Mucosa of rectum (tissue), 2 donors: ENCODE data around the gene SLC26A1.
A peak's percentile ranks its signal among the peaks of the same experiment; 100 is the strongest.

Experiments
- H3K27ac ChIP-seq, 2 donors: one replicate each; pipeline ENCODE4 v1.7.0; 2013; ENCODE audit warnings: inconsistent platforms in 2 of 2, low read depth in 2 of 2, low read length in 2 of 2
- H3K27me3 ChIP-seq, 2 donors: one replicate each; pipeline ENCODE4 v1.7.0; 2013; ENCODE audit warnings: low read length in 2 of 2; ENCODE audit not compliant: control insufficient read depth in 2 of 2, insufficient read depth in 2 of 2
- H3K36me3 ChIP-seq, 2 donors: one replicate each; pipeline ENCODE4 v1.7.0; 2013; ENCODE audit warnings: low read length in 2 of 2; ENCODE audit not compliant: control insufficient read depth in 2 of 2, insufficient read depth in 2 of 2
- H3K4me1 ChIP-seq, 2 donors: one replicate each; pipeline ENCODE4 v1.7.0; 2013; ENCODE audit warnings: low read length in 2 of 2, mild to moderate bottlenecking in 1 of 2; ENCODE audit not compliant: control insufficient read depth in 2 of 2, insufficient read depth in 2 of 2
- H3K4me3 ChIP-seq, 2 donors: one replicate each; pipeline ENCODE4 v1.7.0; 2013; ENCODE audit warnings: low read length in 2 of 2
- H3K9ac ChIP-seq, 2 donors: one replicate each; pipeline ENCODE4 v1.7.0; 2013; ENCODE audit warnings: low read length in 2 of 2, low read depth in 1 of 2, mild to moderate bottlenecking in 1 of 2
- H3K9me3 ChIP-seq, 2 donors: one replicate each; pipeline ENCODE4 v1.7.0; 2013; ENCODE audit warnings: low read length in 2 of 2; ENCODE audit not compliant: control insufficient read depth in 2 of 2
- donor health status: healthy.
- donor health status: Normal muscosa, but diverticular disease.

SLC26A1 gene

DNA sequence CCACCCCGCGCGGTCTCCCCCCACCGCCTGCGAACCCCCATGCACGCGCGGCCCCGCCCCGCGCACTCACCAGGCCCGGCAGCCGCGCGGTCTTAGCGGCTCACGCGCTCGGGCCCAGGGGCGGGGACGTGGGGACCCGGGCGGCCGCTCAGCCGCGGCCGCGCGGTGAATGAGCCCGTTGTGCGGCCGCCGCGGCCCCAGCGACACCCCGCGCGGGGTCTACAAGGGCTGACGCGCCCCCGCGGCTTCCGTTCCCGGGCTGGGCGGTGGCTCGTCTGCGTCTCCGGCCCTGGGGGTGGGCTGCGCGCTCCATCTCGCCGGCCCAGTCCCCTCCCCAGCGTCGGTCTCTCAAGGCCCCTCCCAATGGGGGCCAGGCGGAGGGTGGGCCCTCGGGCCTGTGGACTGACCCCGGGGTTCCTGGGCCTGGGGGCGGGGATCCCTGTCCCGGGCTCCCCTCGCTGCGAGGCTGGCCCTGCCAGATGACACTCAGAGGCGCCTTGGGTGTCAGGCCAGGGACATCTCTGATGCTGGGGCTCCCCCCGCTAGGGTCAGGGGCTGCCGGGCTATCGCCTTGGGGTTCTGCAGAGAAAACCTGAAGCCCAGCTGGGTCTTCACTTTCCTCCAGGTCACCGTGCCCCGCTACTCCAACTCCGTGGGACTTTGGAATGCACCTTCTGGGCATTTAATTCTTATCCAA is 4.3 kb upstream of the SLC26A1 start:
- H3K9ac ChIP-seq: no peak overlapping the region
- H3K27me3 ChIP-seq: peaks cover 26 to 49% of the 10 kb centered on the region in 2 donors
- no peaks in the 10 kb centered on the region for H3K9me3 ChIP-seq
- H3K4me3 ChIP-seq: no peak overlapping the region
- H3K4me1 ChIP-seq: peaks cover 21 to 22% of the 10 kb centered on the region in 2 donors
- H3K27ac ChIP-seq: no peak overlapping the region
- H3K36me3 ChIP-seq: no peaks in the 10 kb centered on the region

DNA sequence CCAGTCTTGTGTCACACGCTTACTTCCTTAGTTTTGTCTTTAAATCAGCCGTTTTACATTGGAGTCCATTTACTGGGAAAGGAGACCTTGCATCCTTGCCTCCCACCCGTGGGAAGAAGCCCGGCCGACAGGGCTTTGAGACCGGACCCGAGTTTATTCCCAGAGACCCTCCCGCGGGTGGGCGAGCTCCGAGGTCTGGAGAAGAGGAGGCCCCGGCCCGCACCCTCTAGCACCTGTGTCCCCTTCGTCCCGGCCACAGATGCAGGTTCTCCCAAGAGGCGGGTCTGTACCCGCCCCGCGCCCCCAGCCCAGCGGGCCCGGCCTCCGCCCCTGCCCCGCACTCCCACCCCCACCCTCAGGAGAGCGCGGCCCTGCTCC is 3.8 kb upstream of the SLC26A1 start:
- no peak overlapping the region for H3K9ac ChIP-seq
- no peak overlapping the region for H3K4me3 ChIP-seq
- peaks cover 25 to 27% of the 10 kb centered on the region in 2 donors for H3K4me1 ChIP-seq
- no peaks in the 10 kb centered on the region for H3K9me3 ChIP-seq
- H3K36me3 ChIP-seq: no peaks in the 10 kb centered on the region
- H3K27me3 ChIP-seq: peaks cover 22 to 46% of the 10 kb centered on the region in 2 donors
- no peak overlapping the region for H3K27ac ChIP-seq

DNA sequence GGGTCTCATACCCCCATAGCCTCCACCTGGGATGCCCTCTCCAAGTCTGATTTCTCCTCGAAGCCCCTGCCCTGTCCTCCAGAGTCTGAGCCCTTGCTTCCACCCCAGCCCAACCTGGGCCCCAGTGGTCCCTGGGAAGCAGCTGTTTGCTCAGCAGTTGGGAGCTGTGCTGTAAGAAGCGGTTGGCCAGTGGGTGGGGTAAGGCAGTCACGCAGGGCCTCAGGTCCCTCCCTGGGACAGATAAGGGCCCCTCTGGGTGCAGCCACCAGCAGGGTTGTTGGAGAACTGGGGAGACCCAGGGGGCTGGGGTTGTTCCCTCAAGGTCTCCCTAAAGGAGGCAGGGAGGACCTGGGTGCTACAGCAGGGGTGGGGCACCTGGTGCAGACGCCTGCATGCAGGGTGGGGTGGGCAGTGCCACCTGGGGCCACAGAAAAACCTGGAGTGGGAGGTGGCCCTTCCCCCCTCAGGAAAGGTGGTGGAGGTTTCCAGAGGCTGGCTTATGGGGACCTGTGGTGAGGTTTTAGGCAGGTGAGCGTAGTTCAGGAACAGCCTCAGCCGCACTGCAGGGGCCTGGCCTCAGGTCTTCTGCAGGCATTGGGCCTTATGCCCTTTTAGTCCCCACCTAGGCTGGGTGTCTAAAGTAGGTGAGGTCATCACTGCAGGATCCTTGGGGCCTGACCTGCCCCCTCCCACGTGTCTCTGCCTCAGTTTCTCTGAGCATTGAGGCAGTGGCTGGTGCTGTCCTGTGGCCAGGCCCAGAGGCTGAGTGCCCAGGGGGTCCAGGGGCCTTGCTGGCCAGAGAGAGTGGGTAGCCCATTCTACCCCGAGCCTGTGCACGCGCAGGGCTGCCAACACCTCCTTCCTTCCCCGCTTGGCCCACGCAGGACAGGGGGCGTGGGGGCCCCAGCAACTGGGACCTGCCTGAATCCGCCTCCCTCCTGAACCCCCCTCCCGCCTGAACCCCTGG is 3.1 kb upstream of the SLC26A1 start:
- no peaks in the 10 kb centered on the region for H3K36me3 ChIP-seq
- peaks cover 16 to 39% of the 10 kb centered on the region in 2 donors for H3K27me3 ChIP-seq
- no peak overlapping the region for H3K27ac ChIP-seq
- H3K4me3 ChIP-seq: no peak overlapping the region
- peaks cover 24 to 30% of the 10 kb centered on the region in 2 donors for H3K4me1 ChIP-seq
- H3K9ac ChIP-seq: no peak overlapping the region
- H3K9me3 ChIP-seq: no peaks in the 10 kb centered on the region

DNA sequence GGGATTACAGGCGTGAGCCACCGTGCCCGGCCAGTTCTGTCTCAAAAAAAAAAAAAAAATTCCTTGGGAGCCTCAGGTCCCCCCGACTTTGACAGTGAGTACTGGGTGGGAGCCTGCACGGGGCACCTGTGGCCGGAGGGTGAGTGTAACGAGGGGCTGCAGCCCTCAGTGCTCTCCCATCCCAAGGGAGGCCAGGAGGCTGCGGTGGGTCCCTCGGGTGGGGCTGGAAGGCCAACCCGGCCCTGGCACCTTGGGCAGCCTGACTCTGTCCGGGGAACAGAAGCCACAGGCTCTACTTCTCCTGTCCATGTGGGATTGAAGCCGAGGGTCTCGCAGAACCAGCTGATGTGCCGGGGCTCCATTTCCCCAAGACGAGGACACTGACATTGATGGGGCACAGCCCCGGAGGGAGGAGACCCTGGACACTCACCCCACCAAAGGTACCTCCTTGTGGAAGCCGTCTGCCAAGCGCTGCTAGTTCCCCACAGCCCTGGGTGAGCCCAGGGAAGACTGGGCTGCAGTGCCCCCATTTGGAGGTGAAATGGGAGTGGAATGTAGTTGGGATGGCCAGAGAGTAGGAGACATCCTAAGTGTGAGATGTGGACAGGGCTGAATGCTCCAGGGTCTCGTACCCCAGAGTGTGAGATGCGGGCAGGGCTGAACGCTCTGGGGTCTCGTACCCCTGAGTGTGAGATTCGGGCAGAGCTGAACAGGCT is 2.3 kb upstream of the SLC26A1 start:
- Histone ChIP-seq H3K36me3 (no peaks in the 10 kb centered on the region), H3K27ac (no peak overlapping the region), H3K9me3 (no peaks in the 10 kb centered on the region), H3K4me1 (peaks cover 24 to 30% of the 10 kb centered on the region in 2 donors), H3K27me3 (peaks cover 14 to 30% of the 10 kb centered on the region in 2 donors), H3K4me3 (no peak overlapping the region), H3K9ac (no peak overlapping the region)

DNA sequence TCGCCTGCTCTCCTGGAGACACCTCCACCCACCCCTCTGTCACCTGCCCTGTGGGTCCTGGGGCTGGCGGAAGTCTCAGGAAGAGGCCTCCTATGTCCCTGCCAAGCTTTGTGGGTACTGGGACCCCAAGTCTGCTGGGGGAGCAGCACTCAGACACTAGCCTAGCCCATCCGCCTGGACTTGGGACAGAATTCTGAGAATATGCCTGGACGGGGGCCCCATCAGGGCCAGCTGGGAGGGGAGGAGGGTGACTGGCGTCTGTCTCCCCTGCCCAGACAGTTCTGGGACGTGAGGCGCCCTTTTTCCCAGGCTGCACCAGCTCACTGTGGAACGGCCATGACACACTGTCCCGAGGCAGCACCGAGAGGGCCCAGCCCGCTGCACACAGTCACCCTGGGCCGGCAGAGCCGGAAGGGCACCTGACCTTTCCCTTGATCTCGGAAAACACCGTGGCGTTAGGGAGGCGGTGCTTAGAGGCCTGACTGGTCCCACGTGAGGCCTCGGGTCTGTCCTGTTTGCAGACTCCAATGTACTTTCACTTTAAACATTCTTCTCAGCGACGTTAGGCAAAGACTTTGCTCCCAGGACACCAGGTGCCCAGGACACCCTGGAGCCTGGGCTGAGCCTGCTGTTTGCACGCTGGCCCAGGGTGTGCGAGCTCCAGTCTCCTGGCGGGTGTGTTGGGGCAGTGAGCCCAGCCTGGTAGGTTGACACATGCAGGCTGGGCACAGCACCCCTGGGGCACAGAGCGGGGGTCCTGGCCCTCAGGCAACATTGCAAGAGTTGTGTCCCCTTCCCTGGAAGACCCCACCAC is 700 bp downstream of the SLC26A1 start:
- Histone ChIP-seq H3K27me3 (peaks cover 3 to 5% of the 10 kb centered on the region in 2 donors), H3K9ac (peak overlapping the region; percentile 52 to 63), H3K4me3 (peak overlapping the region; percentile 48 to 52), H3K4me1 (peaks cover 24 to 28% of the 10 kb centered on the region in 2 donors), H3K36me3 (no peaks in the 10 kb centered on the region), H3K9me3 (no peaks in the 10 kb centered on the region), H3K27ac (peak overlapping the region; percentile 92 to 97)

DNA sequence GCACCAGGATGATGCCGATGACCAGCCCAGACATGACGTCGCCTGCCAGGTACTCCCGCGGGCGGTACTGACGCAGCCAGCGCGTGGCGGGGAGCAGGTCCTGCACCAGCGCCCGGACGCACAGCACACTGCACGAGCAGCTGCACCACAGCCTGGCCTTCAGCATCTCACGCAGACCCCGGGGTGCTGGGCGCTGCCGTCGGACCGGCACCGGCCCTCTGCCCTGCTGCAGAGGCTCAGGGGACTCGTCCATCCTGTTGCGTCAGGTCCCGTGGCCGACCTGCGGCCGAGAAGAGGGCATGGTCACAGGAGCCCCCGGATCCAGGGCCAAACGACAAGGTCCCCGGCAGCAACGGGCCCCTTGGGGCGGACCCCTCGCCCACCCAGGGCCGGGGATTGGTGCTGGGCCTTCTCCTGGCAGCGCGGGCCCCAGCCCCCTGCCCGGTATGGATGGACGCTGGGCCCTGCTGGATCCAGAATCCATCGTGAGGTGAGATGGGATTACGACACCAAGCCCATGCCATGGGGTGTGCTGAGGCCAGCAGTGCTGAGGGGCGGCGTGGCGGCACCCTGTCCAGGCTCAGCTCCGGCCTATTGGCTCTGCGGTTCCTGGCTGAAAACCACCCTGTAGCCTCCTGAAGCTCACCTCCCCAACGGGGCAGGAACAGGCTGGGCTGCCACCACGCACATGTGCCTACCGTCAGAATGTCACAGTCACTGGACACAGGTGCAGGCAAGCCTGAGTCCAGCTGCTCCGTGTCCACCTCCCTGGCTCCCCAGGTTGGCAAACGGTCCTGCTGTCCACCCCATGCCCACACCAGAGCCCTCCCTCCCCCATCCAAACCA is 1.5 kb downstream of the SLC26A1 start:
- H3K36me3 ChIP-seq: no peaks in the 10 kb centered on the region
- H3K4me1 ChIP-seq: peaks cover 27 to 30% of the 10 kb centered on the region in 2 donors
- peak overlapping the region in 1 of 2 donors; percentile 52 for H3K4me3 ChIP-seq
- peak overlapping the region; percentile 92 to 97 for H3K27ac ChIP-seq
- H3K27me3 ChIP-seq: peaks cover 0 to 4% of the 10 kb centered on the region in 2 donors
- peak overlapping the region; percentile 52 to 63 for H3K9ac ChIP-seq
- no peaks in the 10 kb centered on the region for H3K9me3 ChIP-seq

DNA sequence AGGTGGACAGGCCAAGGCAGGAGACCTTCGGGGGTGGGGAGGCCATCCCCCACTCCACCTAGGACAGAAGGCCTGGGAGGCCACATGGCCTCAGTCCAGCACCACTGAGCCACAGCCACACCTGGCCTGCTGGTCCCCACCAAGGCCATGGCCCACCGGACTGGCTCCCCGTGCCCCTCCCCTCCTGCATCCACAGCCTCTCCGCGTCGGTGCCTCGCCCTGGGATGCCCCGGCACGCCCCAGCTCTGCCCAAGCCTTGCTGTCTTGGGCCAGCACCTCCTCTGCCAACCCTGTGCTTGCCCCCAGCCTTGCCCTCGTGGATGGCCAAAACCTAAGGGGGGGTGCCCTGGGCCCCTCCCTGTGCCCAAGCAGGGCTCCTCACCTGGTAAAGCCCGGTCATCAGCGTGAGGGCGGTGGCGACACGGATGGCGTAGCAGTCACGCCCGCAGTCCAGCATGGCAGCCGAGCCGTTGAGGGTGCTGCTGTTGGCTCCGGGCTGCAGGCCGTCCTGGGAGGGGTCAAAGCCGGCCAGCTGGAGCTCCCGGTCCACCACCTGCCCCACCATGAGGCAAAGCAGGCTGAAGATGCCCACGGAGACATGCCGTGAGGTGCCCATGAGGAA is 2.3 kb downstream of the SLC26A1 start:
- no peak overlapping the region for H3K4me3 ChIP-seq
- no peak overlapping the region for H3K27ac ChIP-seq
- no peak overlapping the region for H3K9ac ChIP-seq
- peaks cover 34 to 38% of the 10 kb centered on the region in 2 donors for H3K4me1 ChIP-seq
- H3K9me3 ChIP-seq: no peaks in the 10 kb centered on the region
- H3K27me3 ChIP-seq: no peaks in the 10 kb centered on the region
- no peaks in the 10 kb centered on the region for H3K36me3 ChIP-seq

DNA sequence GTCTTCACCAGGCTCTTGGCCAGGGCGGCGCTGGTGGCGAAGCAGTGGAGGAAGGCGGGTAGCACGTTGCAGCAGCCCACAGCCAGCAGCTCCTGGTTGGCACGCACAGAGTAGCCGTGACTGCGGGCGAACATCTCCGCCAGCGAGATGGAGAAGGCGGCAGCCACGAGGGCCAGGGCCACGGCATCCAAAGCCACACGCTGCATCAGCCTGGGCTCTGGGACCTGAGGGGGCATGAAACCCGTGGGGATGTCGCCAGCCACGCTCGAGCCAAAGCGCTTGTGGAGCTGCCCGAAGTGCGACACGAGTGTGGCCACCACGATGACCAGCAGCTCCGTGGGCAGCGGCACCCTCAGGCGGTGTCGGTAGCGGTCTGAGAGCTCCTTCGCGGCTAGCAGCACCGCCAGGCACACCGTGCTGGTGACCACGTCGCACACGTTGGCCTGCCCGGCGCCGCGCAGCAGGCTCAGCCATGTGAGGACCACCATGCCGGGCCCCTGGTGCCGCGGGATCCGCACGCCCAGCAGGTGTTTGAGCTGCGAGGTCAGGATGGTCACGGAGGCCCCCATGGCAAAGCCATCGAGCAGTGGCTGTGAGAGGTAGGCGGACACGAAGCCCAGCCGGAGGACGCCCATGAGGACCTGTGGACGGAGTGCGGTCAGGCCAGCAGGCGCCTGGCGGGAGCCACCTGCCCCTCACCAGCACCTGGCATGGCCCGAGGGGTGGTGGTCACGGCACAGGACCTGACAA is 3.3 kb downstream of the SLC26A1 start:
- H3K9me3 ChIP-seq: no peaks in the 10 kb centered on the region
- no peak overlapping the region for H3K9ac ChIP-seq
- H3K36me3 ChIP-seq: no peaks in the 10 kb centered on the region
- peaks cover 42 to 47% of the 10 kb centered on the region in 2 donors for H3K4me1 ChIP-seq
- H3K27me3 ChIP-seq: no peaks in the 10 kb centered on the region
- no peak overlapping the region for H3K27ac ChIP-seq
- H3K4me3 ChIP-seq: no peak overlapping the region
